Fibroblast of mammary gland (primary cell): ENCODE results near the gene SVBP.

Experiments
- DNase-seq: peaks from one replicate; pipeline ENCODE4 v3.0.0-alpha.2; 2010; ENCODE audit warnings: low read depth
- H3K4me3 ChIP-seq: 2 replicates; pipeline ENCODE4 v1.5.1; 2011; ENCODE audit warnings: low read depth, mild to moderate bottlenecking, low read length, moderate library complexity; ENCODE audit not compliant: control insufficient read depth
- CTCF ChIP-seq: conservative IDR thresholded peaks from 2 replicates; pipeline ENCODE4 v1.5.1; 2011; ENCODE audit warnings: low read depth, low read length, inconsistent platforms; ENCODE audit not compliant: control insufficient read depth, insufficient read depth

The SVBP gene

GRCh38 chr1:42806593-42806992 lies 10.6 kb downstream of the SVBP start:
- H3K4me3 ChIP-seq, result no peak overlapping the region
- TF ChIP-seq CTCF, result no peak
- no peak for DNase-seq

GRCh38 chr1:42806171-42806570 lies 11.0 kb downstream of the SVBP start:
- no peak for TF ChIP-seq CTCF
- H3K4me3 ChIP-seq, result no peak overlapping the region
- no peak for DNase-seq

GRCh38 chr1:42801832-42802473 lies 15.2 kb downstream of the SVBP start:
- DNase-seq, result peak; percentile 54
- H3K4me3 ChIP-seq, result no peak overlapping the region
- no peak for TF ChIP-seq CTCF

DNA sequence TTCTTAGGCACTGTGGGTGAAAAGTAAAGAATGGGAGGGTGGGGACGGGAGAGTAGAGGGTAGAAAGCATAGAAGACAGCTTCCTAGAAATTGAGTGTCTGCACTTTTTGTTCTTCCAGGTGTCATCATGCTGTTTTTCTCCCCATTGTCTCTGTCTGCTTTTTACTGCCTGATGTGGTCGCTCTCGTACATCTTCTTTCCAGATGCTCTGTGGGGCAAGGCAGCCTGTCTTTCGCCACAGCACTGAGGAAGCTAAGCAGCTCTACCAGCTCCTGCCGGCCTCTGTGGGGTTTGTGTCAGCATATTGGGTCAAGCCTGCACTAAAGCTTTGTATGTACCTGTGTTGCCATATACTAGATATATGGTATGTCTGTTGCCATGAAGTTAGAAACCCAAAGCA lies 19.2 kb downstream of the SVBP start:
- no peak overlapping the region for H3K4me3 ChIP-seq
- no peak for TF ChIP-seq CTCF
- no peak for DNase-seq

DNA sequence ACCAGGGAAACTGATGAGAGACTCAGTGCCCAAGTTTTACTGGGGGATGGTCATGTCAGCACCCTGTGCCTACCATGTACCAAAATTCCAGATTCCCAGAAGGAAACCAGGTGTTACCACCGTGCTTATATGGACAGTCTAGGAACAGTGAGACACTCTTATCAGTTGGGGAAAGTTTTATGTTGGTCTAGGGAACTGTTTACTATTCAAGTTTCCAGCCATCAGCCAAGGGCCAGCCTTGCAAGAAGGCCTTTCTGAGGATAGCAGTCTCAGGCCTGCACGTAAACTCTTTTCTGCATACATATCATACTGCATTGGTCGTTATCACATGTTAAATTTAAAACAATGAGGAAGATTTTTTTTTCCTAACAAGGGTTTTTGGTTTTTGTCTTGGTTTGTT lies 19.8 kb downstream of the SVBP start:
- H3K4me3 ChIP-seq, result no peak overlapping the region
- TF ChIP-seq CTCF, result no peak
- DNase-seq, result no peak

DNA sequence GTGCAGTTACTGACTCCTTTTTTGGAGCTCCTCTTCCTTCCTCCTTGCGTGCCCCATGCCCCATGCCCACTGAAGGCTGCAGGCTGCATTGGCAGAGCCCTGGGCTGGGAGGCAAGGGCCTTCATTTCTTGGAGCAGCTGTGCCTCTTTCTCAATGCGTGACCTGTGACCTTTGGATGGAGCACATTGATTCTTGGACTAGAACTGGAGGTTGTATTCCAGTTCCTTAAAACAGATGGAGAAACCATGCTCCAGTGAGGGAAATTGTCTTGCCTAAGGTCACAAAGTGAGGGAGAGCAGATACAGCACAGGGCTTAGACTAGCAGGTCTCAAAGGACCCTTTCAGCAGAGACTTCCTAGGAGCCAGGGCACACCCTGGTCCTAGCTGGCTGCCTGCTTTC lies 23.4 kb downstream of the SVBP start:
- no peak overlapping the region for H3K4me3 ChIP-seq
- no peak for TF ChIP-seq CTCF
- peak; percentile 40 for DNase-seq

GRCh38 chr1:42788021-42788420 lies 29.2 kb downstream of the SVBP start:
- DNase-seq, result no peak
- no peak overlapping the region for H3K4me3 ChIP-seq
- TF ChIP-seq CTCF, result no peak
